A204.1 (cell line): Measurements from ENCODE around the gene TARS3.

Experiments used
- FAIRE-seq: peaks from 2 replicates; lab custom pipeline; 2012; peaks lifted over from hg19 to GRCh38; lab: Jason Lieb, UNC

TARS3 gene

GRCh38 chr15:101621961-101622360, 102.3 kb downstream of the TARS3 start:
- FAIRE-seq, result no peak

- FAIRE-seq, result no peak
Measured at GRCh38 chr15:101620671-101621070, 103.6 kb downstream of the TARS3 start.

GRCh38 chr15:101619615-101619865, 104.7 kb downstream of the TARS3 start:
- FAIRE-seq, result no peak

- FAIRE-seq, result no peak
Measured at GRCh38 chr15:101618851-101619614, 105.2 kb downstream of the TARS3 start.

GRCh38 chr15:101618076-101618475, 106.2 kb downstream of the TARS3 start:
- FAIRE-seq, result no peak

- no peak for FAIRE-seq
Measured at GRCh38 chr15:101617390-101617965, 106.8 kb downstream of the TARS3 start.

- no peak for FAIRE-seq
Measured at GRCh38 chr15:101615986-101616848, 108.1 kb downstream of the TARS3 start.

GRCh38 chr15:101615414-101615985, 108.8 kb downstream of the TARS3 start:
- FAIRE-seq, result no peak

GRCh38 chr15:101614761-101615160, 109.5 kb downstream of the TARS3 start:
- no peak for FAIRE-seq

GRCh38 chr15:101614001-101614585, 110.2 kb downstream of the TARS3 start:
- FAIRE-seq, result no peak

GRCh38 chr15:101613130-101614000, 110.9 kb downstream of the TARS3 start:
- no peak for FAIRE-seq

- no peak for FAIRE-seq
Measured at GRCh38 chr15:101612676-101613075, 111.6 kb downstream of the TARS3 start.

GRCh38 chr15:101611580-101612299, 112.5 kb downstream of the TARS3 start:
- FAIRE-seq, result no peak

- no peak for FAIRE-seq
Measured at GRCh38 chr15:101611007-101611406, 113.3 kb downstream of the TARS3 start.

GRCh38 chr15:101610611-101611000, 113.7 kb downstream of the TARS3 start:
- no peak for FAIRE-seq

GRCh38 chr15:101609742-101610610, 114.3 kb downstream of the TARS3 start:
- FAIRE-seq, result no peak

- no peak for FAIRE-seq
Measured at GRCh38 chr15:101608201-101608600, 116.1 kb downstream of the TARS3 start.

GRCh38 chr15:101607108-101607507, 117.2 kb downstream of the TARS3 start:
- FAIRE-seq, result no peak

- no peak for FAIRE-seq
Measured at GRCh38 chr15:101604124-101604874, 120.0 kb downstream of the TARS3 start.
